CD14-positive monocyte (primary cell): ENCODE results near the gene PTGES2. TPM values are rescaled to one million over a fixed set of nuclear protein-coding genes. Genes with fewer than 3 reads are reported as not detected.

ENCODE experiments used
- DNase-seq, 3 donors: peaks; one replicate each; pipeline ENCODE4 v3.0.0-alpha.2; 2011 to 2022
- H2AFZ ChIP-seq: 2 replicates; pipeline ENCODE4 v1.6.0; 2012; ENCODE audit warnings: mild to moderate bottlenecking, low read depth, low read length, inconsistent platforms; ENCODE audit not compliant: insufficient read depth, poor library complexity, severe bottlenecking
- H3K27ac ChIP-seq, 2 donors: 1 replicate in 1 of 2; 2 replicates in 1 of 2; pipeline ENCODE4 v1.5.1; 2012 to 2013; ENCODE audit warnings: low read length in 2 of 2, control low read depth in 1 of 2, inconsistent platforms in 1 of 2, low read depth in 1 of 2, mild to moderate bottlenecking in 1 of 2
- H3K27me3 ChIP-seq, 2 donors: one replicate each; pipeline versions ENCODE4 v1.6.0 to v1.6.1; 2011 to 2013; ENCODE audit warnings: low read length in 2 of 2; ENCODE audit not compliant: control insufficient read depth in 2 of 2, insufficient read depth in 2 of 2
- H3K36me3 ChIP-seq, 2 donors: replicated peaks in 1 of 2; 1 replicate in 1 of 2; 2 replicates in 1 of 2; pipeline versions ENCODE4 v1.5.1 to v1.6.1; 2012 to 2013; ENCODE audit warnings: low read length in 2 of 2, control low read depth in 1 of 2, inconsistent platforms in 1 of 2, mild to moderate bottlenecking in 1 of 2; ENCODE audit not compliant: insufficient read depth in 2 of 2, control insufficient read depth in 1 of 2
- H3K4me1 ChIP-seq, 2 donors: 1 replicate in 1 of 2; 2 replicates in 1 of 2; pipeline versions ENCODE4 v1.5.1 to v1.6.1; 2012 to 2013; ENCODE audit warnings: low read length in 2 of 2, control low read depth in 1 of 2, inconsistent platforms in 1 of 2, mild to moderate bottlenecking in 1 of 2, moderate library complexity in 1 of 2; ENCODE audit not compliant: insufficient read depth in 2 of 2, control insufficient read depth in 1 of 2
- H3K4me2 ChIP-seq: replicated peaks from 2 replicates; pipeline ENCODE3; 2012; ENCODE audit warnings: low read length, moderate library complexity, mild to moderate bottlenecking; ENCODE audit not compliant: poor library complexity, severe bottlenecking; ENCODE audit errors: extremely low read depth
- H3K4me3 ChIP-seq, 3 experiments: fragments of 200-600 bp in 1 of 3; sonication (generic) in 1 of 3; replicated peaks in 1 of 3; 1 replicate in 2 of 3; 2 replicates in 1 of 3; pipeline ENCODE4 v1.5.1; 2011 to 2013; ENCODE audit warnings: low read length in 3 of 3, mild to moderate bottlenecking in 3 of 3, control low read depth in 2 of 3, low read depth in 2 of 3, inconsistent platforms in 1 of 3, moderate library complexity in 1 of 3
- H3K79me2 ChIP-seq: 2 replicates; pipeline ENCODE4 v1.6.0; 2012; ENCODE audit warnings: mild to moderate bottlenecking, control low read depth, inconsistent platforms, low read length, moderate library complexity; ENCODE audit not compliant: insufficient read depth
- H3K9ac ChIP-seq: 2 replicates; pipeline ENCODE4 v1.6.0; 2017; ENCODE audit warnings: low read length, mild to moderate bottlenecking; ENCODE audit not compliant: insufficient read depth, poor library complexity, severe bottlenecking
- H3K9me3 ChIP-seq, 2 donors: replicated peaks in 1 of 2; 1 replicate in 1 of 2; 2 replicates in 1 of 2; pipeline versions ENCODE4 v1.5.1 to v1.6.1; 2012 to 2013; ENCODE audit warnings: low read length in 2 of 2, control low read depth in 1 of 2; ENCODE audit not compliant: control insufficient read depth in 1 of 2, insufficient read depth in 1 of 2
- H4K20me1 ChIP-seq: 2 replicates; pipeline ENCODE4 v1.6.0; 2012; ENCODE audit warnings: mild to moderate bottlenecking, low read length, control low read depth, moderate library complexity; ENCODE audit not compliant: insufficient read depth
- H3K27ac Mint-ChIP-seq, 7 donors: one replicate each; pipeline ENCODE4 v1.8.0; 2020; ENCODE audit warnings: mild to moderate bottlenecking in 7 of 7, mixed read lengths in 7 of 7, moderate library complexity in 6 of 7, inconsistent platforms in 2 of 7
- H3K27me3 Mint-ChIP-seq, 3 donors: one replicate each; pipeline ENCODE4 v1.8.0; 2021 to 2022; ENCODE audit warnings: low read depth in 3 of 3, mild to moderate bottlenecking in 3 of 3, mixed read lengths in 3 of 3, moderate library complexity in 3 of 3, inconsistent platforms in 1 of 3
- H3K36me3 Mint-ChIP-seq, 2 donors: one replicate each; pipeline ENCODE4 v1.8.0; 2020; ENCODE audit warnings: mixed read lengths in 2 of 2, inconsistent platforms in 1 of 2, mild to moderate bottlenecking in 1 of 2
- H3K4me1 Mint-ChIP-seq: one replicate; pipeline ENCODE4 v1.8.0; 2020; ENCODE audit warnings: mild to moderate bottlenecking, mixed read lengths
- H3K4me3 Mint-ChIP-seq, 2 donors: one replicate each; pipeline ENCODE4 v1.8.0; 2020; ENCODE audit warnings: mild to moderate bottlenecking in 2 of 2, mixed read lengths in 2 of 2, moderate library complexity in 1 of 2
- H3K9me3 Mint-ChIP-seq, 7 donors: one replicate each; pipeline ENCODE4 v1.8.0; 2020 to 2022; ENCODE audit warnings: mixed read lengths in 7 of 7, mild to moderate bottlenecking in 6 of 7, moderate library complexity in 6 of 7, inconsistent platforms in 2 of 7
- whole genome bisulfite sequencing: methylation state at CpG from one replicate; pipeline ENCODE4 v1.1.5; 2013; ENCODE audit warnings: missing lambda C conversion rate; ENCODE audit not compliant: insufficient coverage; 5-methylcytosine and 5-hydroxymethylcytosine counted together
- intact Hi-C, 2 donors: fragments of 100-400 bp; cut with micrococcal nuclease; formaldehyde crosslinking; loops; one replicate each; pipeline versions ENCODE4 v1.15.0 to v1.15.1; 2023
- polyA plus RNA-seq, 3 donors: library from polyadenylated mRNA; depleted of rRNA in 1 of 3; unstranded in 2 of 3; stranded (reverse) in 1 of 3; fragments of 300-500 nt in 2 of 3; fragments of >200 nt in 1 of 3; fragmentation: Illumina TruSeq in 2 of 3; gene quantifications; 1 replicate in 2 of 3; 2 replicates in 1 of 3; pipeline ENCODE4 v1.2.3, GENCODE V29; 2012 to 2021
- TF ChIP-seq, protein P1 (sequence below): fragments of 200-600 bp; IDR thresholded peaks from one replicate; pipeline ENCODE4 v1.8.0; 2022; ENCODE audit warnings: antibody characterized with exemption, mild to moderate bottlenecking

PTGES2 gene
- polyA plus RNA-seq, 3 donors, result 42.0 to 71.5 (median 49.4) TPM

GRCh38 chr9:128143525-128144238, 16.2 kb upstream of the PTGES2 start:
- peak overlapping the region; percentile 15 for H3K4me2 ChIP-seq
- no peak for DNase-seq
- Mint-ChIP-seq H3K9me3 (no peaks in the 10 kb centered on the region), H3K4me1 (peaks cover 14% of the 10 kb centered on the region), H3K27me3 (peaks cover 0 to 5% (median 2%) of the 10 kb centered on the region in 3 donors), H3K36me3 (no peaks in the 10 kb centered on the region), H3K4me3 (no peak overlapping the region), H3K27ac (no peak overlapping the region)
- 77% methylated on average over 8 of the region's 8 CpGs for WGBS
- no peaks in the 10 kb centered on the region for H3K79me2 ChIP-seq
- no peak overlapping the region for H3K27ac ChIP-seq
- TF ChIP-seq, protein P1, sequence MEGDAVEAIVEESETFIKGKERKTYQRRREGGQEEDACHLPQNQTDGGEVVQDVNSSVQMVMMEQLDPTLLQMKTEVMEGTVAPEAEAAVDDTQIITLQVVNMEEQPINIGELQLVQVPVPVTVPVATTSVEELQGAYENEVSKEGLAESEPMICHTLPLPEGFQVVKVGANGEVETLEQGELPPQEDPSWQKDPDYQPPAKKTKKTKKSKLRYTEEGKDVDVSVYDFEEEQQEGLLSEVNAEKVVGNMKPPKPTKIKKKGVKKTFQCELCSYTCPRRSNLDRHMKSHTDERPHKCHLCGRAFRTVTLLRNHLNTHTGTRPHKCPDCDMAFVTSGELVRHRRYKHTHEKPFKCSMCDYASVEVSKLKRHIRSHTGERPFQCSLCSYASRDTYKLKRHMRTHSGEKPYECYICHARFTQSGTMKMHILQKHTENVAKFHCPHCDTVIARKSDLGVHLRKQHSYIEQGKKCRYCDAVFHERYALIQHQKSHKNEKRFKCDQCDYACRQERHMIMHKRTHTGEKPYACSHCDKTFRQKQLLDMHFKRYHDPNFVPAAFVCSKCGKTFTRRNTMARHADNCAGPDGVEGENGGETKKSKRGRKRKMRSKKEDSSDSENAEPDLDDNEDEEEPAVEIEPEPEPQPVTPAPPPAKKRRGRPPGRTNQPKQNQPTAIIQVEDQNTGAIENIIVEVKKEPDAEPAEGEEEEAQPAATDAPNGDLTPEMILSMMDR, result no peak
- peaks cover 6 to 10% of the 10 kb centered on the region in 2 donors for H3K4me1 ChIP-seq
- H3K36me3 ChIP-seq, result no peaks in the 10 kb centered on the region
- no peak overlapping the region for H3K4me3 ChIP-seq
- H4K20me1 ChIP-seq, result no peaks in the 10 kb centered on the region
- H3K9ac ChIP-seq, result no peak overlapping the region
- H2AFZ ChIP-seq, result no peak overlapping the region
- intact Hi-C loops, result no loop called here
- no peaks in the 10 kb centered on the region for H3K9me3 ChIP-seq
- no peaks in the 10 kb centered on the region for H3K27me3 ChIP-seq

DNA sequence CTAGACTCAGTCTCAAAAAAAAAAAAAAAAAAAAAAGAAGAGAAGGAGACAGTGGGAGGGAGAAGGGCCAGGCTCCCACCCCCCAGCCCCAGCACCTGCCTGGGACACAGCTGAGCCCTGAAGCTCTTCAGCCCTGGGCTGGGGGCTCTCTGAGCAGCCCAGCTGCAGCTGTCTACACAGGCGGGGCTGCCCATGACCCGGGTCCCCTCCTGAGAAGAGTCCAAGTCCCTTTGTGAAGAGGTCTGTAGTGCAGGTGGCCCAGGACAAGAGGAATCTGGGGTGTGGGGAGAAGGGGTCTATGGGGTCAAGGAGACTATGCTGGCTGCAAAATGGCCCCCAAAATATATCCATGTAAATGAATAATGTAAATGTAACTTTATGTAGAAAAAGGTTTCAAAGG, 15.1 kb upstream of the PTGES2 start:
- H3K4me2 ChIP-seq, result no peak overlapping the region
- no CpG with 5 or more reads among the region's 2 CpGs for WGBS
- H3K27me3 Mint-ChIP-seq, result peaks cover 0 to 4% (median 2%) of the 10 kb centered on the region in 3 donors
- intact Hi-C loops, result no loop called here
- DNase-seq, result no peak
- no peak overlapping the region for H3K27ac ChIP-seq
- H3K4me1 ChIP-seq, result peaks cover 6 to 10% of the 10 kb centered on the region in 2 donors
- no peaks in the 10 kb centered on the region for H3K36me3 ChIP-seq
- H3K27ac Mint-ChIP-seq, result peak overlapping the region in 1 of 7 donors; percentile 60
- H3K27me3 ChIP-seq, result no peaks in the 10 kb centered on the region
- H2AFZ ChIP-seq, result no peak overlapping the region
- H3K4me3 ChIP-seq, result no peak overlapping the region
- no peak overlapping the region for H3K4me3 Mint-ChIP-seq
- H3K9me3 ChIP-seq, result no peaks in the 10 kb centered on the region
- no peaks in the 10 kb centered on the region for H3K79me2 ChIP-seq
- H3K9ac ChIP-seq, result no peak overlapping the region
- H3K4me1 Mint-ChIP-seq, result peaks cover 14% of the 10 kb centered on the region
- H4K20me1 ChIP-seq, result no peaks in the 10 kb centered on the region
- no peaks in the 10 kb centered on the region for H3K36me3 Mint-ChIP-seq
- H3K9me3 Mint-ChIP-seq, result no peaks in the 10 kb centered on the region
- TF ChIP-seq, protein P1, result no peak
